Stimulated activated effector memory CD8-positive, alpha-beta T cell treated with anti-CD3 and anti-CD28 coated beads, Interleukin-12 subunit alpha, Interleukin-12 subunit beta, amount 100 ng/mL, for 72 hours (primary cell): ENCODE results near the gene CRB1.
"Not testable (repeated sequence)": the region's sequence is repeated elsewhere in the genome, so short reads cannot be mapped to it uniquely, and the experiment has no call there.

ENCODE experiments used
- ATAC-seq: fragments of 150-1000 bp; cut with Tn5 transposase; 2 replicates; pipeline ENCODE4 v1.10.0; 2021
- DNase-seq, 2 donors: peaks; one replicate each; pipeline ENCODE4 v3.0.0; 2021 to 2022; ENCODE audit warnings: low spot score in 2 of 2
- H3K27ac Mint-ChIP-seq: one replicate; pipeline ENCODE4 v1.8.0; 2022; ENCODE audit warnings: mild to moderate bottlenecking, mixed read lengths
- H3K36me3 Mint-ChIP-seq: one replicate; pipeline ENCODE4 v1.8.0; 2022; ENCODE audit warnings: mild to moderate bottlenecking, mixed read lengths
- H3K4me1 Mint-ChIP-seq: one replicate; pipeline ENCODE4 v1.8.0; 2022; ENCODE audit warnings: mixed read lengths
- H3K4me3 Mint-ChIP-seq: one replicate; pipeline ENCODE4 v1.8.0; 2022; ENCODE audit warnings: mild to moderate bottlenecking, mixed read lengths
- H3K9me3 Mint-ChIP-seq: one replicate; pipeline ENCODE4 v1.8.0; 2022; ENCODE audit warnings: mixed read lengths

The CRB1 gene

GRCh38 chr1:197393772-197394171, 125.7 kb downstream of the CRB1 start:
- Mint-ChIP-seq H3K4me1 (peaks cover 10% of the 10 kb centered on the region), H3K27ac (no peak overlapping the region), H3K4me3 (no peak overlapping the region), H3K36me3 (no peaks in the 10 kb centered on the region), H3K9me3 (no peaks in the 10 kb centered on the region)
- ATAC-seq (no peak), DNase-seq (no peak)

- no peak overlapping the region for H3K27ac Mint-ChIP-seq
- H3K4me1 Mint-ChIP-seq: peaks cover 10% of the 10 kb centered on the region
- no peaks in the 10 kb centered on the region for H3K9me3 Mint-ChIP-seq
- ATAC-seq (no peak), DNase-seq (no peak)
- no peaks in the 10 kb centered on the region for H3K36me3 Mint-ChIP-seq
- no peak overlapping the region for H3K4me3 Mint-ChIP-seq
Observed at GRCh38 chr1:197394831-197395608, 127.0 kb downstream of the CRB1 start.

GRCh38 chr1:197397895-197398294, 129.8 kb downstream of the CRB1 start:
- no peaks in the 10 kb centered on the region for H3K36me3 Mint-ChIP-seq
- no peaks in the 10 kb centered on the region for H3K9me3 Mint-ChIP-seq
- H3K4me3 Mint-ChIP-seq: no peak overlapping the region
- no peak overlapping the region for H3K27ac Mint-ChIP-seq
- no peak for DNase-seq
- no peaks in the 10 kb centered on the region for H3K4me1 Mint-ChIP-seq
- no peak for ATAC-seq

GRCh38 chr1:197399755-197400521, 131.9 kb downstream of the CRB1 start:
- ATAC-seq (peak; percentile 53), DNase-seq (no peak)
- no peak overlapping the region for H3K4me3 Mint-ChIP-seq
- no peaks in the 10 kb centered on the region for H3K36me3 Mint-ChIP-seq
- H3K4me1 Mint-ChIP-seq: no peaks in the 10 kb centered on the region
- H3K9me3 Mint-ChIP-seq: no peaks in the 10 kb centered on the region
- H3K27ac Mint-ChIP-seq: no peak overlapping the region

GRCh38 chr1:197400522-197400902, 132.5 kb downstream of the CRB1 start:
- Mint-ChIP-seq H3K4me3 (no peak overlapping the region), H3K9me3 (no peaks in the 10 kb centered on the region)

GRCh38 chr1:197402189-197402588, 134.1 kb downstream of the CRB1 start:
- H3K9me3 Mint-ChIP-seq: no peaks in the 10 kb centered on the region
- H3K4me3 Mint-ChIP-seq: no peak overlapping the region
- ATAC-seq: no peak
- no peak for DNase-seq
- no peaks in the 10 kb centered on the region for H3K36me3 Mint-ChIP-seq
- H3K27ac Mint-ChIP-seq: no peak overlapping the region
- H3K4me1 Mint-ChIP-seq: no peaks in the 10 kb centered on the region

More at GRCh38 chr1:197400522-197400902, 132.5 kb downstream of the CRB1 start:
- no peak for DNase-seq
- ATAC-seq: no peak
- Mint-ChIP-seq H3K4me1 (no peaks in the 10 kb centered on the region), H3K36me3 (no peaks in the 10 kb centered on the region), H3K27ac (no peak overlapping the region)

GRCh38 chr1:197404774-197405173, 136.7 kb downstream of the CRB1 start:
- peak; percentile 54 for ATAC-seq
- not testable (repeated sequence) for H3K4me1 Mint-ChIP-seq, H3K36me3 Mint-ChIP-seq, DNase-seq, H3K4me3 Mint-ChIP-seq, H3K27ac Mint-ChIP-seq, H3K9me3 Mint-ChIP-seq

- H3K27ac Mint-ChIP-seq, H3K4me3 Mint-ChIP-seq, H3K4me1 Mint-ChIP-seq, H3K9me3 Mint-ChIP-seq, H3K36me3 Mint-ChIP-seq, DNase-seq, ATAC-seq: not testable (repeated sequence)
Observed at GRCh38 chr1:197405614-197406013, 137.6 kb downstream of the CRB1 start.

GRCh38 chr1:197413564-197413963, 145.5 kb downstream of the CRB1 start:
- H3K9me3 Mint-ChIP-seq: no peaks in the 10 kb centered on the region
- ATAC-seq (peak; percentile 85), DNase-seq (no peak)
- no peak overlapping the region for H3K27ac Mint-ChIP-seq
- no peak overlapping the region for H3K4me3 Mint-ChIP-seq
- H3K4me1 Mint-ChIP-seq: no peaks in the 10 kb centered on the region
- H3K36me3 Mint-ChIP-seq: no peaks in the 10 kb centered on the region

- no peak for DNase-seq
- no peak for ATAC-seq
- Mint-ChIP-seq H3K9me3 (no peaks in the 10 kb centered on the region), H3K4me3 (no peak overlapping the region), H3K27ac (no peak overlapping the region), H3K4me1 (no peaks in the 10 kb centered on the region), H3K36me3 (no peaks in the 10 kb centered on the region)
Observed at GRCh38 chr1:197415221-197415620, 147.2 kb downstream of the CRB1 start.

GRCh38 chr1:197418693-197419092, 150.6 kb downstream of the CRB1 start:
- H3K4me3 Mint-ChIP-seq: no peak overlapping the region
- no peaks in the 10 kb centered on the region for H3K9me3 Mint-ChIP-seq
- ATAC-seq (no peak), DNase-seq (no peak)
- H3K4me1 Mint-ChIP-seq: no peaks in the 10 kb centered on the region
- H3K27ac Mint-ChIP-seq: no peak overlapping the region
- H3K36me3 Mint-ChIP-seq: no peaks in the 10 kb centered on the region

GRCh38 chr1:197422993-197423392, 154.9 kb downstream of the CRB1 start:
- H3K9me3 Mint-ChIP-seq: no peaks in the 10 kb centered on the region
- no peaks in the 10 kb centered on the region for H3K4me1 Mint-ChIP-seq
- DNase-seq: no peak
- H3K4me3 Mint-ChIP-seq: no peak overlapping the region
- no peak for ATAC-seq
- no peaks in the 10 kb centered on the region for H3K36me3 Mint-ChIP-seq
- no peak overlapping the region for H3K27ac Mint-ChIP-seq

GRCh38 chr1:197424380-197424779, 156.3 kb downstream of the CRB1 start:
- Mint-ChIP-seq H3K4me3 (no peak overlapping the region), H3K27ac (no peak overlapping the region)

GRCh38 chr1:197429372-197429771, 161.3 kb downstream of the CRB1 start:
- Mint-ChIP-seq H3K27ac (no peak overlapping the region), H3K9me3 (no peaks in the 10 kb centered on the region), H3K4me3 (no peak overlapping the region), H3K4me1 (no peaks in the 10 kb centered on the region), H3K36me3 (no peaks in the 10 kb centered on the region)
- DNase-seq (no peak), ATAC-seq (no peak)

More at GRCh38 chr1:197424380-197424779, 156.3 kb downstream of the CRB1 start:
- ATAC-seq (no peak), DNase-seq (no peak)
- H3K9me3 Mint-ChIP-seq: no peaks in the 10 kb centered on the region
- no peaks in the 10 kb centered on the region for H3K4me1 Mint-ChIP-seq
- H3K36me3 Mint-ChIP-seq: no peaks in the 10 kb centered on the region

GRCh38 chr1:197435224-197435623, 167.2 kb downstream of the CRB1 start:
- peak; percentile 13 for ATAC-seq
- no peak overlapping the region for H3K27ac Mint-ChIP-seq

GRCh38 chr1:197437601-197438000, 169.5 kb downstream of the CRB1 start:
- no peak for DNase-seq
- no peak overlapping the region for H3K27ac Mint-ChIP-seq
- no peaks in the 10 kb centered on the region for H3K36me3 Mint-ChIP-seq
- ATAC-seq: no peak
- H3K9me3 Mint-ChIP-seq: no peaks in the 10 kb centered on the region
- no peaks in the 10 kb centered on the region for H3K4me1 Mint-ChIP-seq
- H3K4me3 Mint-ChIP-seq: no peak overlapping the region

More at GRCh38 chr1:197435224-197435623, 167.2 kb downstream of the CRB1 start:
- Mint-ChIP-seq H3K4me1 (no peaks in the 10 kb centered on the region), H3K36me3 (no peaks in the 10 kb centered on the region), H3K9me3 (no peaks in the 10 kb centered on the region), H3K4me3 (no peak overlapping the region)
- DNase-seq: no peak
